WTC11 (cell line): ENCODE data around the gene ARHGAP42.

ENCODE experiments used
- CREB1 ChIP-seq: sonication (generic); formaldehyde crosslinking; IDR thresholded peaks from 2 replicates; pipeline ENCODE4 v1.8.0; 2023; ENCODE audit warnings: mild to moderate bottlenecking, missing genetic modification reagents
- CREM ChIP-seq: sonication (generic); formaldehyde crosslinking; IDR thresholded peaks from 2 replicates; pipeline ENCODE4 v1.8.1; 2022; ENCODE audit warnings: mild to moderate bottlenecking, missing genetic modification reagents, moderate library complexity
- ETV6 ChIP-seq: sonication (generic); formaldehyde crosslinking; IDR thresholded peaks from 2 replicates; pipeline ENCODE4 v1.8.1; 2022; ENCODE audit warnings: mild to moderate bottlenecking, missing genetic modification reagents
- FOXP1 ChIP-seq: sonication (generic); formaldehyde crosslinking; IDR thresholded peaks from 2 replicates; pipeline ENCODE4 v1.8.0; 2022; ENCODE audit warnings: missing genetic modification reagents, mild to moderate bottlenecking, moderate library complexity, borderline replicate concordance
- NFYB ChIP-seq: sonication (generic); formaldehyde crosslinking; conservative IDR thresholded peaks from 2 replicates; pipeline ENCODE4 v1.8.0; 2022; ENCODE audit warnings: low read depth, missing genetic modification reagents
- NR1H2 ChIP-seq: sonication (generic); formaldehyde crosslinking; IDR thresholded peaks from 2 replicates; pipeline ENCODE4 v1.9.0; 2021; ENCODE audit warnings: mild to moderate bottlenecking, moderate library complexity, missing genetic modification reagents
- SMAD4 ChIP-seq: sonication (generic); formaldehyde crosslinking; IDR thresholded peaks from 2 replicates; pipeline ENCODE4 v1.8.0; 2022; ENCODE audit warnings: mild to moderate bottlenecking, missing genetic modification reagents
- TCF7 ChIP-seq: sonication (generic); formaldehyde crosslinking; IDR thresholded peaks from 2 replicates; pipeline ENCODE4 v1.8.0; 2022; ENCODE audit warnings: mild to moderate bottlenecking, low read depth, missing genetic modification reagents, moderate library complexity
- TF ChIP-seq, protein P1 (sequence below): sonication (generic); formaldehyde crosslinking; IDR thresholded peaks from 2 replicates; pipeline ENCODE4 v1.8.1; 2022; ENCODE audit warnings: low read depth, missing genetic modification reagents, borderline replicate concordance
- TF ChIP-seq, protein P2 (sequence below): sonication (generic); formaldehyde crosslinking; IDR thresholded peaks from 2 replicates; pipeline ENCODE4 v1.8.1; 2023; ENCODE audit warnings: mild to moderate bottlenecking, missing genetic modification reagents
- TF ChIP-seq, protein P3 (sequence below): sonication (generic); formaldehyde crosslinking; IDR thresholded peaks from 2 replicates; pipeline ENCODE4 v1.8.0; 2023; ENCODE audit warnings: missing genetic modification reagents, mild to moderate bottlenecking, borderline replicate concordance
- TF ChIP-seq, protein P4 (sequence below): fragments of 200-600 bp; IDR thresholded peaks from 2 replicates; pipeline ENCODE4 v1.8.0; 2022; ENCODE audit warnings: antibody characterized with exemption

DNA sequence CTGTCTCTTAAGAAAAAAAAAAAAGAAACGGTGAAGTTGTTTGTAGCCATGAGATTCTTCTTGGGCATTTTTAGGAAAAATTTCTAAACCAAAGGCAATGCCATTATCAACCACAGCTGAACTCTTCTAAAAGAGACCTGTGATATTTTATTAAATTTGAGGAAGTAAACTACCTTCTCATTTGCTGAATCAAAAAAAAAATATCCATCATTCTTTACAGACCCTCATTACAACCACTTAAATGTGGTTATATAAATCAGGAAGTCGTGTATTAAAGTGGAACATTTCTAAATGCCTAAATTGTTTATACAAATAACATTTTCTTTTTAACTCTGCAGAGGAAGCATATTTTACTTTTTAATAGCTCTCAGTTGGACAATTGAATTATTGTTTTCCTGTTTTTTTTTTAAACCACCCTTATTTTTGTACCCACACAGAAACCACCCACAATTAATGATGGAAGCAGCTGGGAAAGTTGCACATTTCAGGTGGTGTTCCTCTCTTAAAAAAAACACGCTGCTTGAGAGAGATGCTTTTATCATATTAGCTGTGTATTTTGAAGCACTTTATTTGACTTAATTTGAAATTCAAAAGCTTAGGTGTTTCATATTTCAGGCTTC lies 91.2 kb downstream of the ARHGAP42 start:
- TF ChIP-seq CREM (CRISPR knock-in tag) (no peak), NR1H2 (CRISPR knock-in tag) (no peak), TCF7 (no peak), SMAD4 (CRISPR knock-in tag) (no peak), NFYB (CRISPR knock-in tag) (no peak), ETV6 (no peak), CREB1 (no peak), FOXP1 (no peak)
- TF ChIP-seq, protein P1, sequence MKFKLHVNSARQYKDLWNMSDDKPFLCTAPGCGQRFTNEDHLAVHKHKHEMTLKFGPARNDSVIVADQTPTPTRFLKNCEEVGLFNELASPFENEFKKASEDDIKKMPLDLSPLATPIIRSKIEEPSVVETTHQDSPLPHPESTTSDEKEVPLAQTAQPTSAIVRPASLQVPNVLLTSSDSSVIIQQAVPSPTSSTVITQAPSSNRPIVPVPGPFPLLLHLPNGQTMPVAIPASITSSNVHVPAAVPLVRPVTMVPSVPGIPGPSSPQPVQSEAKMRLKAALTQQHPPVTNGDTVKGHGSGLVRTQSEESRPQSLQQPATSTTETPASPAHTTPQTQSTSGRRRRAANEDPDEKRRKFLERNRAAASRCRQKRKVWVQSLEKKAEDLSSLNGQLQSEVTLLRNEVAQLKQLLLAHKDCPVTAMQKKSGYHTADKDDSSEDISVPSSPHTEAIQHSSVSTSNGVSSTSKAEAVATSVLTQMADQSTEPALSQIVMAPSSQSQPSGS (CRISPR knock-in tag), result no peak
- TF ChIP-seq, protein P2, sequence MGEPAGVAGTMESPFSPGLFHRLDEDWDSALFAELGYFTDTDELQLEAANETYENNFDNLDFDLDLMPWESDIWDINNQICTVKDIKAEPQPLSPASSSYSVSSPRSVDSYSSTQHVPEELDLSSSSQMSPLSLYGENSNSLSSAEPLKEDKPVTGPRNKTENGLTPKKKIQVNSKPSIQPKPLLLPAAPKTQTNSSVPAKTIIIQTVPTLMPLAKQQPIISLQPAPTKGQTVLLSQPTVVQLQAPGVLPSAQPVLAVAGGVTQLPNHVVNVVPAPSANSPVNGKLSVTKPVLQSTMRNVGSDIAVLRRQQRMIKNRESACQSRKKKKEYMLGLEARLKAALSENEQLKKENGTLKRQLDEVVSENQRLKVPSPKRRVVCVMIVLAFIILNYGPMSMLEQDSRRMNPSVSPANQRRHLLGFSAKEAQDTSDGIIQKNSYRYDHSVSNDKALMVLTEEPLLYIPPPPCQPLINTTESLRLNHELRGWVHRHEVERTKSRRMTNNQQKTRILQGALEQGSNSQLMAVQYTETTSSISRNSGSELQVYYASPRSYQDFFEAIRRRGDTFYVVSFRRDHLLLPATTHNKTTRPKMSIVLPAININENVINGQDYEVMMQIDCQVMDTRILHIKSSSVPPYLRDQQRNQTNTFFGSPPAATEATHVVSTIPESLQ (CRISPR knock-in tag), result no peak
- TF ChIP-seq, protein P3, sequence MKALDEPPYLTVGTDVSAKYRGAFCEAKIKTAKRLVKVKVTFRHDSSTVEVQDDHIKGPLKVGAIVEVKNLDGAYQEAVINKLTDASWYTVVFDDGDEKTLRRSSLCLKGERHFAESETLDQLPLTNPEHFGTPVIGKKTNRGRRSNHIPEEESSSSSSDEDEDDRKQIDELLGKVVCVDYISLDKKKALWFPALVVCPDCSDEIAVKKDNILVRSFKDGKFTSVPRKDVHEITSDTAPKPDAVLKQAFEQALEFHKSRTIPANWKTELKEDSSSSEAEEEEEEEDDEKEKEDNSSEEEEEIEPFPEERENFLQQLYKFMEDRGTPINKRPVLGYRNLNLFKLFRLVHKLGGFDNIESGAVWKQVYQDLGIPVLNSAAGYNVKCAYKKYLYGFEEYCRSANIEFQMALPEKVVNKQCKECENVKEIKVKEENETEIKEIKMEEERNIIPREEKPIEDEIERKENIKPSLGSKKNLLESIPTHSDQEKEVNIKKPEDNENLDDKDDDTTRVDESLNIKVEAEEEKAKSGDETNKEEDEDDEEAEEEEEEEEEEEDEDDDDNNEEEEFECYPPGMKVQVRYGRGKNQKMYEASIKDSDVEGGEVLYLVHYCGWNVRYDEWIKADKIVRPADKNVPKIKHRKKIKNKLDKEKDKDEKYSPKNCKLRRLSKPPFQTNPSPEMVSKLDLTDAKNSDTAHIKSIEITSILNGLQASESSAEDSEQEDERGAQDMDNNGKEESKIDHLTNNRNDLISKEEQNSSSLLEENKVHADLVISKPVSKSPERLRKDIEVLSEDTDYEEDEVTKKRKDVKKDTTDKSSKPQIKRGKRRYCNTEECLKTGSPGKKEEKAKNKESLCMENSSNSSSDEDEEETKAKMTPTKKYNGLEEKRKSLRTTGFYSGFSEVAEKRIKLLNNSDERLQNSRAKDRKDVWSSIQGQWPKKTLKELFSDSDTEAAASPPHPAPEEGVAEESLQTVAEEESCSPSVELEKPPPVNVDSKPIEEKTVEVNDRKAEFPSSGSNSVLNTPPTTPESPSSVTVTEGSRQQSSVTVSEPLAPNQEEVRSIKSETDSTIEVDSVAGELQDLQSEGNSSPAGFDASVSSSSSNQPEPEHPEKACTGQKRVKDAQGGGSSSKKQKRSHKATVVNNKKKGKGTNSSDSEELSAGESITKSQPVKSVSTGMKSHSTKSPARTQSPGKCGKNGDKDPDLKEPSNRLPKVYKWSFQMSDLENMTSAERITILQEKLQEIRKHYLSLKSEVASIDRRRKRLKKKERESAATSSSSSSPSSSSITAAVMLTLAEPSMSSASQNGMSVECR (CRISPR knock-in tag), result no peak
- TF ChIP-seq, protein P4, sequence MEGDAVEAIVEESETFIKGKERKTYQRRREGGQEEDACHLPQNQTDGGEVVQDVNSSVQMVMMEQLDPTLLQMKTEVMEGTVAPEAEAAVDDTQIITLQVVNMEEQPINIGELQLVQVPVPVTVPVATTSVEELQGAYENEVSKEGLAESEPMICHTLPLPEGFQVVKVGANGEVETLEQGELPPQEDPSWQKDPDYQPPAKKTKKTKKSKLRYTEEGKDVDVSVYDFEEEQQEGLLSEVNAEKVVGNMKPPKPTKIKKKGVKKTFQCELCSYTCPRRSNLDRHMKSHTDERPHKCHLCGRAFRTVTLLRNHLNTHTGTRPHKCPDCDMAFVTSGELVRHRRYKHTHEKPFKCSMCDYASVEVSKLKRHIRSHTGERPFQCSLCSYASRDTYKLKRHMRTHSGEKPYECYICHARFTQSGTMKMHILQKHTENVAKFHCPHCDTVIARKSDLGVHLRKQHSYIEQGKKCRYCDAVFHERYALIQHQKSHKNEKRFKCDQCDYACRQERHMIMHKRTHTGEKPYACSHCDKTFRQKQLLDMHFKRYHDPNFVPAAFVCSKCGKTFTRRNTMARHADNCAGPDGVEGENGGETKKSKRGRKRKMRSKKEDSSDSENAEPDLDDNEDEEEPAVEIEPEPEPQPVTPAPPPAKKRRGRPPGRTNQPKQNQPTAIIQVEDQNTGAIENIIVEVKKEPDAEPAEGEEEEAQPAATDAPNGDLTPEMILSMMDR, result no peak
